Measurements from ENCODE around the gene MEGF11. TPM values are rescaled to one million over a fixed set of nuclear protein-coding genes. Genes with fewer than 3 reads are reported as not detected.
"Not testable (repeated sequence)": the region's sequence is repeated elsewhere in the genome, so short reads cannot be mapped to it uniquely, and the experiment has no call there.

The MEGF11 gene
- polyA plus RNA-seq, 5 donors, result 3.3 to 15.1 (median 7.6) TPM

DNA sequence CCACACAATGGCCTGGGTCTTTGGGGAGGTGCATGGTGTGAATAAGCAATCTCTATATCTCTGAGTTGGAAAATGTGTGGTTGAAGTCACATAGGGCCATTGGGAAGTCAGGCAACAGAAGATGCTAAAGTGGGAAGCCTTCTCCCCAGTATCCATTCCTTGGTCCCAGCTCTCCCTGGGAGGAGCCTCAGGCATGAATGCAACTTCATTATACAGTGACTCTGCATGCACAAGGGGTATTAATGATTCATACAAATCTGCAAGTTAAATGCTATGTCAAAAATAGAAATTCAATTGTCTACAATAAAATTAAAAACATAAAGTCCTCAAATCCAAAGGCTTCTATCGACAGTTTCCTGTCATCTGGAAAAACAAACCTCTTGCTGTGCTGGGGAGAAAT is 275.4 kb downstream of the MEGF11 start:
- no peak for DNase-seq

DNA sequence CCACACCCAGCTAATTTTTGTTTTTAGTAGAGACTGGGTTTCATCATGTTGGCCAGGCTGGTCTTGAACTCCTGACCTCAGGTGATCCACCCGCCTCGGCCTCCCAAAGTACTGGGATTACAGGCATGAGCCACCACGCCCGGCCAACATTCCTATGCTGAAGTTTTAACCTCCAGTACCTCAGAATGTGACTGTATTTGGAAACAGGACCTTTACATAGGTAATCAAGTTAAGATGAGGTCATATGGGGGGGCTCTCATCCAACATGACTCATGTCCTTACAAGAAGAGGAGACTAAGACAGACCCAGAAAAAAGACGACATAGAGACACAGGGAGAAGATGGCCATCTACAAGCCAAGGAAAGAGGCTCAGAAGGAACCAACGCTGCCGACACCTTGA is 277.4 kb downstream of the MEGF11 start:
- DNase-seq, result not testable (repeated sequence)

DNA sequence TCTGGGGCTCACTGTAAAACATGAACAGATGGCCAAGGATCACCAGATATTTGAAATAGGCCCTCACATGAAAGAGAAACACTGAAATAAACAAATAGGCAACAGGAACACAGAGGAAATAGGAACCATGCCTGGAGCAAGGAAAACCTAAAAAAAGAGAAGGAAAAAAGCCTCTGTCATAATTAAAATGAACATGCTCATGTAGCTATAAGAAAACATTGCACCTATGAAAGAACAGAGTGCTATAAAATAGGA is 281.9 kb downstream of the MEGF11 start:
- no peak for DNase-seq

DNA sequence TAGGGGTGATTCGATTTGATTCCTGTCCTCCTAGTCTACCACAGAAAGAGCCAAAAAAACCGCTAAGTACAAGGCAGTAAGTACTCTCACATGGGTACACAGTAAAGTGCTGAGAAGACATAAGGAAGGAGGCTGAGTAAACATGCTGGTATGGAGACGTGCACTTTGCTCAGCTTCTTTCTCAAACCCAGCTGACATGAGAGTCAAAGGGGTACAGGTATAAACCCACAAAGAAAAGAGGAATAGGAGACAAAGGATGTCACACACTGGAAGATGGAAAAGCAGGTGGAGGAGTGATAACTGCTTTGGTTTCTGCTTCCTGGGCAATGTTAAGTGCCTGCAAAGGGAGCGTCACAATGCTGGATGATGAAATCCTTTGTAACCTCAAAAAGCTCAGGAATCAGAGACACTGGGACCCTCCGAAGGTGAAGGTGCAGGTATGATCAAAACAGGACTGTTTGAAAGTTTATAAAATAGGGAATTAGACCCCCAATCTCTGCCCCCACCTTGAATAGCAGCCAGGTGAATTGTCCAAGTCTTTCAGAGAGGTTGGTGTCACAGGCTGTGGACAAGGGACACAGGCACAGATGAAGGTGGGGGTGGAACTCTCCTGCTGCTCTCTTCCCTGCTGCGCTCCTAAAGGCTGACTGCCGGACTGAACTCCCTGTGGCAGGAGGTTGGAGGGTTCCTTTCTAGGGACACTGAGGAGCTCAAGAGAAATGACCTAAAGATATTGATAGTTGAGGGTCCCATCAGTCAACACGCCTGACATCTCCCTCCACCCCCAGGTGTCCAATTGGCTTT is 282.4 kb downstream of the MEGF11 start:
- no peak for DNase-seq

DNA sequence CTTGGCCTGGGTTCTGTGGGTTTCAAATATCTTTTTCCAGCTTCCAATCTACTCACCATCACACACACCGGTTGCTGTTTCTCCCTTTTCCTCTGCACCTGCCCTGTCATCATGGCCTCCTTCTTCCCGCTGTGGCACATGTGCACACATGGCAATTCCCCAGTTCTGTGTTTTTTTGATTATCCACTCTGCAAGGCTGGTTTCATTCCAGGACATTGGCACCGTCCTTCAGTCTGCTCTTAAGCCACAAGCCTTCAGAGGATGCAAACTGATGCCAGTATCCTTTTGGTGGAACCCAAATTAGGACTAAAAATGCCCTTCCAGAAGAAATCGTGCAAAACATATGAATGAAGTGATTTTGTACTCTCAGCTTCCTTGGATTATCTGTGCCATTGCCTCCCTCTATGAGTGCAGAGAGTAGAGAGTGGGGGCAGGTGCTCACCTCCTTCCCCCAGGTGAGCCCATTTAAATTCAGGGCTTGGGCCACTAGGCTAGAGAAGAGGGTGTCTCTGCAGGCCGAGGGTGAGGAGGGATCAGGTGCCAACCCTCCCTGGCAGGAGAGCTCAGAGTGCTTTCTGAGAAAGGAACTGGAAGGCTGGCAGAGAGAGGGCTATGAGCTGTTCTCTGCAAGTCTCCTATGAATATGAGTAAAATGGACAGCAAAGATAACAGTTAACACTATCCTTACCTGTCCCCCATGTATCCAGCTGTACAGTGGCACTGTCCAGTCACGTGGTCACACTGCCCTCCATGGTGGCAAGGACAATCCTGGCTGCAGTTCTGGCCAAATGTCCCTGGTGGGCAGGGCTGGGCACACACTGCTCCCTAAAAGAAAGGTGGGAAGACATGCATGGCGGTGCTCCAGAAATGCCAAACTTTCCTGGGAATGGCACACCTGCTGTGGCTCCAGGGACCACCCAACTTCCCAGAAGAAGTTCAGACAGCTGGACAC is 283.4 kb downstream of the MEGF11 start:
- no peak for DNase-seq

DNA sequence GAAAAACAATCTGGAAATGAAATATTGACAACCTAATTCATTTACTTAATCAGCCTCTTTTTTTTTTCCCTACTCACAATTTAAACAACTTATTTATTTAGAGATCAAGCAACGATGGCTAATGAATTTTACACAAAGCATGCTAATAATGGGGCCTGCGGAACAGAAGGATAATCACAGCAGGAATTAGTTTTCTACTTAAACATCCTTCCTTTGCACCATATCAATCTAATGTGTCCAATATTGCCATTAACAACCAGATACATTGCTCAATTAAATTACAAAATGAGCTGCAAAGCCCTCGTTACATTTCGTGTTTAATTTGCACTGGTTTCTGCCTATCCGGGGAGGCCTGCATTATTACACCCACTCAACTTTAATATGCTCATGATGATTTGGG is 285.0 kb downstream of the MEGF11 start:
- DNase-seq, result no peak

DNA sequence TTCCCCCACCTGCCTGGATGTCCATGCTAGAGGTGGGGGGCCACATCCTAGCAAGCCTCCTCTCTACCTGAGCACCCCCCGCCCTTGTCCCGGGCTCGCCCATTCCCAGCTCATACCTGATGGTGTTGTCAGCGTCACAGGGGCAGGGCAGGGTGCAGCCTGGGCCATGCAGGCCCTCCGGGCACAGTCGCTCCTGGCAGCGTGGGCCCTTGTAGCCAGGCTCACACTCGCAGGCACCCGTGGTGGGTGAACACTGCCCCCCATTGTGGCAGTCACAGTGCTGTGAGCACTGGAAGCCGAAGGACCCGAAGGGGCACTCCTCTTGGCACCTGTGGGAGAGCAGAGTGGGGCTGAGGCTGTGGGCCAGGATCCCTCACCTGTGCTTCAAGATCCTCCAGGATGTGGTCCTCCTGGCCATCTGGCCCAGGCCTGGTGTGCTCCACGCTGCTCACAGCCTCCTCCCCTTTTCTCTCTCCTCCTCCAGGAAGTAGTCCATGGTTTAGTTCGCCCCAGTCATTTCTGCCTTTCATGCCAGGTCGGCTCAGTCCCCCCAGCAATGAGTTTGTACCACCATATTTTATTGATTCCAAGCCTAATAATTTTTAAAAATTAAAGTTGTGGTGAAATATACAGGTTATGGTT is 288.6 kb downstream of the MEGF11 start:
- DNase-seq, result no peak

DNA sequence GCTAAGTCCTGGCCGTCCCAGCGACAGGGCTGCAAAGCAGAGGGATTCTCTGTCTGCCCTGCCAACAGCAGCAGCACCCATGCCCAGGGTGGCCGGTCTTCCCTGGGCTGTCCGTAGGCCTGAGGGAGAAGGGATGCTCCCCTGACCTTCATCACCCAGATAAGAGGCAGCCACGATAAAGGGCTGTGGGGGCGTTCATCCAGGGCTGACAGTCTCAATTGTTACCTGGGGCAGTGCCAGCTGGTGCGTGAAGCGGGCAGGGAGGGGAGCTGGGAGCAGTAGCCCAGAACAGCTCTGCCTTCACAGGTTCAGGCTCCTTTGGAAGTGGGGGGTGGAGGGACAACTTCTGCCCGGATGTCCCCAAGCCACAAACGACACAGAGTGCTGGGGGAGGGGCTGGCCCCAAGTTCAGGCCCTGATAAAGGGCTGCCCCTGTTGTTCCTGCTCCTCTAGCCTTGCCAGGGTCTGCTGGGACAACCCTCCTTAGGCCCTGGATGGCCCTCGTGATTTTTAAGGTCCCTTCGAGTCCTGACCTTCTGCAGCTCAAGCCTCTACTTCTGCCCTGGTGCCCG is 289.6 kb downstream of the MEGF11 start:
- no peak for DNase-seq

DNA sequence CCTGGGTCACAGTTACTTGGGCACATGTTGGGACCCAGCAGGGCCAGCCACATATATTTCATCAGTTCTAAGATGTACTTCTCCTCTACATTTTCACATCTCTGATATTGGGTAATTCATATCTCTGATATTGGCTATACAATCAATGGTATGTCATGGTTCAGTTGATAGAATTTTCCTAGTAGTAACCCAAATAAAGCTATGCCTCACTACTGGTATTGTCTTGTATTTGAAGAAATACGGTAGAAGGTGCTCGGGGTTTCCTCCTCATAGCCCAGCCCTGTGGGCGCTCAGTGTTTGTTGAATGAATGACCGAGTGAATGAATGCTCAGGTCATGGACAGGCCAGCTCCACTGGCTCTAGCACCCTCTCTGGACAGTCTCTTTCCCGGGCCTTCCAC is 290.2 kb downstream of the MEGF11 start:
- DNase-seq, result no peak

DNA sequence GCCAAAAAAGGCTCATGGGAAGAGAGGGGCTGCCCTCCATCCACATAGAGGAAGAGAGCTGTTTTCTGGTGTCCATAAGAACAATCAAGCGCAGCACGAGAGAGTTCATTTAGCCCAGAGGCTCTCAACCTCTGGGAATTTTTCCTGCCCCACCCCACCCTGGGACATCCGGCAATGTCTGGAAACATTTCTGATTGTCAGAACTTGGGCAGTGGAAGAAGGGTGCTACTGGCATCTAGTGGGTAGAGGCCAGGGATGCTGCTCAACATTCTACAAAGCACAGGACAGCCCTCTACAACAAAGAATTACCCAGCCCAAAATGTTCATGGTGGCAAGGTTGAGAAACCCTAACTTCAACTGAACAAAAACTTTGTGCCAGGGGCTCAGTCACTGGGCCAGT is 291.4 kb downstream of the MEGF11 start:
- DNase-seq, result no peak

DNA sequence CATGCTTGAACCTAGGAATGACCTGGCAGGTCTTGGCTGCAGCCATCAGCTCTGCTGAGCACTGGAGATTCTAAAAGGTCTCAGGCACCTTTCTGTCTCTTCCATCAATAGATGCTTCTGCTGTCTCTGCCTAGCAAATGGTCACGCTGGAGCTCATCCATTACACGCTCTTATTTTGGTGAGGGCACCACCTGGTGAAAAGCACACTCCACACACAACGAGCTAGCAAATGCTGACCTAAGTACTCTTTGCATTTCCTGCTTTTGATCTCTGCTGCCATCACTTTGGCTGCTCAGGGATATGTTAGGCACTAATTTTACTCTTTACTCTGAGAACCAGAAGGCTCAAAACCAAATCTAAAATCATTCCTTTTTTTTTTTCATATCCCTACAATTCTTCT is 293.0 kb downstream of the MEGF11 start:
- DNase-seq, result no peak

DNA sequence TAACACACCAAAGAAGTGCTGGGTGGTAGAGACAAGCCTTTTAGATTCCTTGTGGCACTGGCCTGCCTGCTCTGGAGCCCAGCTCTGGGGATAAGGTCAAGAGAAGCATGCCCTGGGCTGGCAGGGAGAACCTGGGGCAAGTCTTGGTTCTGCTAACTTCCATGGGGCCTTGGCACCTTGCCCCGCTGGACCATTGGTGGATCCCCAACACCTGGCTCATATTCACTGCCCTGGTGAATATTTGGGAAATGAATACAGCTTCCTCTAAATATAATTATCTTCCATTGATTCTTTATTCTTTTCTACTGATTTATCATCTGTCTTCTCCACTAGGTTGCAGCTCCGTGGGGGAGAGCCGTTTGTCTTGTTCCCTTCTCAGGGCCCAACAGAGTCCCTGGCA is 294.7 kb downstream of the MEGF11 start:
- no peak for DNase-seq

DNA sequence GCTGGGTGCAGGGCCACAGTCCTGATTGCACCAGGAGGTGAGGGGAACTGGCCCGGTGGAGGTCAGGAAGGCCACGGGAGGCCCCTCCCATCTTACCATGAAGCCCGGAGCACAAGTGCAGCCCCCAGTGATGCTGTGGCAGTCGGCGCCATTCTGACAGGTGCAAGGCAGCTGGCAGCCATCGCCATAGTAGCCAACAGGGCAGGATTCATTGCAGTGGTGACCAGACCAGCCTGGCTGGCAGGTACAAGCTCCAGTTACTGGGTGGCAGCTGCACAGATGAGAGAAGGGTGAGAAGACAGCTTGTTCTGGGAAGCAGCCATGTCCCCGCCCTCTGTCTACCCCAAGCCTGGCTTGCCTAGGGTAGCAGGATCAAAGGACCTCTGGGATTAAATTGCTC is 296.1 kb downstream of the MEGF11 start:
- no peak for DNase-seq

DNA sequence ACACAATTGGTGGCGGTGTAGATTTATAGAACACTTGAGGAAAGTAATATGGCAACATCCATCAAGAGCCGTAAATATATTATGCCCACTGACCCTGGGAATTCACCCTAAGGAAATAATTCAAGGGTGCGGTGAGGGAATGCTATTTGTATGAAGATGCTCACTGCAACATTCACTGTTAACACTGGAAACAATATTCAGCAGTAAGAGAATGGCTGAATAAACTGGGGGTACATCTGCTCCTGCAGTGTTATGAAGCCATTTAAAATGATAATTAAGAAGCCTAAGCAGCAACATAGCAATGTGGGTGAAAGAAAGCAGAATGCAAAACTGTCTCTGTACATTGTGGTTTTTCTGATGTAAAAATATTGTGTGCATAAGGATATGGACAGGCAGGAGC is 296.7 kb downstream of the MEGF11 start:
- DNase-seq, result no peak

DNA sequence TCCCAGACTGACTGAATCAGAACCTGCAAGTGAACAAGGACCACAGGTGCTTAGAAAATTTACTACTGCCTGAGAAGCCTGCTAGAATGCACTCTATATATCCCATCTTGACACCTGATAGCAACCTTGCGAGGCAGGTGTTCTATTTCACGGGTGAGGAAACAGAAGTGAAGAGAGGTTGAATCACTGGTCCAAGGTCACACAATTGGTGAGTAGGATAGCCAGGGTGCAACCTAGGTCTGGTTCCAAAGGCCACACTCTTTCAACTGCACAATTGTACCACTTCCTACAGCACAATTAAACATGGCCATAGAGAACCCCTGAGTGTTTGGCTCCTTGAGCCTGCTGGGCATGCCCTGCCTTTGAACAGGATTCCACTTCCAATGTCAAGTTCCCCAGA is 297.2 kb downstream of the MEGF11 start:
- no peak for DNase-seq

DNA sequence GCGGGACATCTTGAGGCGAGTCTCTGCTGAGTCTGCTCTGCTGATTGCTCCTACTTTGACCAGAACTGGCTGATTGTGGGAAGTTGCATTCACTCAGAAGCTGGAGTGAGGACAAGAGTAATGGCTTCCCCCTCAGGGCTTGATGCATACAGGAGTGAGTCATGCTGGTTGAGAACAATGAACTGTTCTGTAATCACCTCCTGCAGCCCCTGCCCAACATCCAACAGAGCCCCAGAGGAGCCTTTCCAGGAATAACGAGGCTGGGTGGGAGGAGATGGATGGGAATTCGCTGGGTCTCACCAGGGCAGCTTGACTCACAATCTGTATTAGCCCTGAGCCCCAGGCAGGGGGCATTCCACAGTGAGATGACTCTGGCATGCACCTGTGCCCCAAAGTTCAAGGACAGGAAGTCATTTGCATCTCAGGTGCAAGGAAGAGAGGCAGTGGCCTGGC is 299.2 kb downstream of the MEGF11 start:
- no peak for DNase-seq

DNA sequence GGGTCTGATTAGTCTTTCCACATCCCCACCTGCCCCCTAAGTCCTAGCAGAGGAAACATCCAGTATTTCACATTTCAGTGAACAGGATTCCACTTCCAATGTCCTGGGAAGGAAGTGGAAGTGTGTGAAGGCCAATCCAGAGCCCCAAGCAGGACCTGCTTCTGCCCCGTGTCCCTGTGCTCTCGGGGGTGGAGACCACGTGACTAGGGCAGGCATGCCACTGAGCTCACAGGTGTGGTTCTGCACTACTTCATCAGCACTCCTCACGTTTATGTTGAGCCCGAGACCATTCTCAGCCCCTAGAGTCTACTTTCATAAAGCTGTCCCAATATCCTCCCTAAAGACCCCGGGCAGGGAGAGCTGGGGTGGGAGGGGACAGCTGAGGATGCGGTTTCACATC is 299.9 kb downstream of the MEGF11 start:
- no peak for DNase-seq

DNA sequence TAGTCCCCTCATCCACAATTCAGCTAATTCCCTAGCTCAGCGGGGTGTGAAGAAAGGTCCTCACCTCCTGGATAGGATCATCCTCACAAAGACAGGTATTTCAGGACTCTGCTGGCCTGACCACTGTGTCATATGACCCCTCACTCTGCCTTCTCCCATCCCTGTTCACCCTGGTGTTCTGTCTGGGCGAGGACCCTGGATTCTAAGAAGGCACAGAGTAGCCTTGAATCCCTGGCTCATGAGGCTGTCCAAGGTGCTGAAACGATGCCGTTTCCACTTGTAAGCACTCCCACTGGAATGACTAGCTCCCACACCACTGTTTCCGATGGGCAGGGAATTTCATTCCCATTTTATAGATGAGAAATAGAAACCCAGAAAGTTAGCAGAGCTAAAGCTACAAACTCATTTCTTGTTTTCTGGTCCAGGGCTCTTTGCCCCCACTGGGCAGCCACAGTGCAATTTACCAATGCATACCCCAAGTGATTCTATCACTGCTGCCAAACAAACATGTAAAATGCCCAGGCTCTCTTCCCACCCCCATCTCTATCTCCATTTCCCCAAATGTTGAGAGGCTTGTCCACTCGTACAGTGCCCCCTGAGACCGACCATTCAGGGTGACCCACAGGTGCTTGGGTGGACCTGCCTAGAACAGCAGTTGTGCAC is 301.0 kb downstream of the MEGF11 start:
- DNase-seq, result peak; percentile 25 to 36

DNA sequence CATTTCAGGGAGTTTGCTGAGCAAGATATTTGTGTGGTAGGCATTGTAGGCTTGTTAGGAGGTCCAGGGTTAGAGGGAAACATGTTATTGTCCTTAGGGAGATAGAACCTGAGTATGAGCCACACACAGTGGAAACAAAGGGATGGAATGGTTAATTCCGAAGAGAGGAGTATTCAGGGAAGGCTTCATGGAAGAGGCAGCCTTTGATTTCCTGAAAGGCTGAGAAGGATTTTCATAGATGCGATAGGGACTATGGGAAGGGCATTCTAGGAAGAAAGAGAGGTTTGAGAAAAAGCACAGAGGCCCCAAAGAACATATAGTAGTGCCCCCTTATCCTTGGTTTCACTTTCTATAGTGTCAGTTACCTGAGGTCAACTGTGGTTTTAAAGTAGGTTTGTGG is 302.5 kb downstream of the MEGF11 start:
- DNase-seq, result no peak

DNA sequence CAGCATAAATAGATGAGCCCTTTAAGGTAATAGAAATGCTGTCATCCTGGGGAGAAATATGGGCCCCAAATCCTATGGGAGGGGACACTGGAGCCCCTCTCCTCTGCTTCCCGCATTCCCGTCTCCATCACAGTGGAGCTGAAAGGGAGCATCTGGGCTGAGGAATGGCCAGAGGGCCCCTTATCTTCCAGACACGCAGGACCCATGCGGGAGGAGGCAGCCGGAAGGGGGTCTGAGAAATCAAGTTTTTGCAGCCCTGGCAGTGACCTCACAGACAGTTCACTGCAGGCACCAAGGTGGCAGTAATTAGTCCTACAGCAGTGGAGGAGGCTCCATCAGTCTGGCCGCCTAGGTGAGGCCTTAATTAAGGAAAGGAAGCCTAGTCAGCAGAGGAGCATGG is 304.1 kb downstream of the MEGF11 start:
- no peak for DNase-seq

DNA sequence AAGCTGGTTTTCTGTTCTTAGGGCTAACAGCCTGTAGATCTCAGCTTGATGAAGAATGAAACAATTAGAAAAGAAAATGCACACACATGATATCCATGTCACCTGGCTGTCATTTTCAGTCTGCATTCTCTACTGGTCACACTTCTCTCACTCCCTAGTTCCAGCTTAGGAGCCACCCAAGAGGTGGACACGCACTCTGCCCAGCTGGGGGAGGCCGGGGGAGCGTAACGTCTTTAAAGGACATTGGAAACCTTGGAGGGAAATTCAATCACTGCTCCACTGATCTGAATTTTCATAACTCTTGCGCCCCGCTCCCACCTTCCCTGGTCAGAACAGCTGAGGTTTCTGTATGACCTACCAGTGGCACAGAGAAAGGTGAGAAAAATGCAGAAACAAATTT is 304.5 kb downstream of the MEGF11 start:
- DNase-seq, result no peak

DNA sequence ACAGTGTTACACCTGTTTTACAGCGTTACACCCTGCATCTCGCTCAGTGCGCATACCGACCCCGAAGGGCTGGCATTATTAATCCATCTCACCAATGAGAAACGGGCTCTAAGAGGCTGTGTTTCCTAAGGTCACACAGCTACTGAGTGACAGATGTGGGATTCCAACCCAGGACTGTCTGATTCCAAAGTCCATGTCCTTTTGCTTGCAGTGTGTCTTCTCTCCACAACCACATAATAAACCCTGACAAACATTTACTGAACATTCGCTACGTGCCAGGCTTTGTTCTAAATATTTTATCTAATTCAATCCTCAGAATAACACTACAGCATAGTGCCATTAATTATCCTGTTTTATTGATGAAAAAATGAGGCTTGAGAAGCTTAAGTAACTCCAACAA is 305.2 kb downstream of the MEGF11 start:
- no peak for DNase-seq

Data from right lung (tissue), 5 donors.